Neural cell (in vitro differentiated cells): ENCODE data around the gene FCN1. TPM values are rescaled to one million over a fixed set of nuclear protein-coding genes. Genes with fewer than 3 reads are reported as not detected.

ENCODE experiments used
- H2AFZ ChIP-seq: fragments of 200-600, 300-800 bp; sonication (generic), shearing (Covaris generic); 2 replicates; pipeline ENCODE4 v1.6.0; 2014; ENCODE audit warnings: low read depth, mild to moderate bottlenecking, antibody characterized with exemption, low read length, moderate library complexity
- H3F3A ChIP-seq: fragments of 200-600 bp; shearing (Covaris generic); 2 replicates; pipeline ENCODE4 v1.6.1; 2016; ENCODE audit warnings: mild to moderate bottlenecking, moderate library complexity, mixed read lengths, antibody characterized with exemption, low read length; ENCODE audit not compliant: insufficient read depth, poor library complexity, severe bottlenecking
- H3K27ac ChIP-seq: fragments of 200-600, 300-800 bp; sonication (generic), shearing (Covaris generic); 2 replicates; pipeline ENCODE4 v1.5.1; 2014; ENCODE audit warnings: mild to moderate bottlenecking, low read length, moderate library complexity
- H3K27me3 ChIP-seq: fragments of 300-800, 200-600 bp; sonication (generic), shearing (Covaris generic); 2 replicates; pipeline ENCODE4 v1.6.0; 2014; ENCODE audit warnings: mild to moderate bottlenecking, low read depth, low read length, moderate library complexity; ENCODE audit not compliant: insufficient read depth
- H3K36me3 ChIP-seq: fragments of 300-800, 200-600 bp; sonication (generic), shearing (Covaris generic); 2 replicates; pipeline ENCODE4 v1.5.1; 2014; ENCODE audit warnings: mild to moderate bottlenecking, antibody characterized with exemption, low read length, moderate library complexity; ENCODE audit not compliant: insufficient read depth
- H3K4me2 ChIP-seq: fragments of 300-800, 200-600 bp; sonication (generic), shearing (Covaris generic); 2 replicates; pipeline ENCODE4 v1.6.0; 2014; ENCODE audit warnings: mild to moderate bottlenecking, low read length
- H3K4me3 ChIP-seq: fragments of 300-800, 200-600 bp; sonication (generic), shearing (Covaris generic); 2 replicates; pipeline ENCODE4 v1.5.1; 2014; ENCODE audit warnings: mild to moderate bottlenecking, low read length, moderate library complexity
- H3K79me2 ChIP-seq: fragments of 200-600 bp; shearing (Covaris generic); replicated peaks from 2 replicates; pipeline ENCODE4 v1.6.0; 2014; ENCODE audit warnings: mild to moderate bottlenecking, low read length, moderate library complexity; ENCODE audit not compliant: insufficient read depth
- H3K9ac ChIP-seq: fragments of 300-800, 200-600 bp; sonication (generic), shearing (Covaris generic); 2 replicates; pipeline ENCODE4 v1.6.1; 2016; ENCODE audit warnings: mild to moderate bottlenecking, low read length, mixed read lengths
- H3K9me2 ChIP-seq: fragments of 200-600 bp; shearing (Covaris generic); 2 replicates; pipeline ENCODE4 v1.6.1; 2016; ENCODE audit warnings: mild to moderate bottlenecking, low read length, mixed read lengths; ENCODE audit not compliant: insufficient read depth
- H3K9me3 ChIP-seq: fragments of 200-600, 300-800 bp; sonication (generic), shearing (Covaris generic); 2 replicates; pipeline ENCODE4 v1.6.1; 2016; ENCODE audit warnings: mild to moderate bottlenecking, mixed run types, low read length, moderate library complexity, mixed read lengths
- H4K20me1 ChIP-seq: fragments of 200-600 bp; shearing (Covaris generic); 2 replicates; pipeline ENCODE4 v1.6.1; 2016; ENCODE audit warnings: mild to moderate bottlenecking, mixed run types; ENCODE audit not compliant: insufficient read depth
- EP300 ChIP-seq: fragments of 450-650 bp; conservative IDR thresholded peaks from 2 replicates; pipeline ENCODE4 v1.6.1; 2014; ENCODE audit warnings: antibody characterized with exemption, mild to moderate bottlenecking, moderate library complexity; ENCODE audit not compliant: poor library complexity, severe bottlenecking
- EZH2 ChIP-seq: fragments of 200-600, 300-800 bp; shearing (Covaris generic), sonication (generic); IDR thresholded peaks from 2 replicates; pipeline ENCODE4 v1.6.1; 2014; ENCODE audit warnings: antibody characterized with exemption, low read length, borderline replicate concordance, mild to moderate bottlenecking; ENCODE audit not compliant: insufficient read depth, poor library complexity, severe bottlenecking
- MXI1 ChIP-seq: fragments of 450-650 bp; conservative IDR thresholded peaks from 2 replicates; pipeline ENCODE4 v1.6.1; 2014; ENCODE audit warnings: antibody characterized with exemption, mild to moderate bottlenecking; ENCODE audit not compliant: poor library complexity, severe bottlenecking
- POLR2AphosphoS5 ChIP-seq: IDR thresholded peaks from 2 replicates; pipeline ENCODE4 v1.6.1; 2012
- RAD21 ChIP-seq: fragments of 450-650 bp; conservative IDR thresholded peaks from 2 replicates; pipeline ENCODE4 v1.6.1; 2014; ENCODE audit warnings: antibody characterized with exemption, mild to moderate bottlenecking, moderate library complexity
- SMC3 ChIP-seq: fragments of 450-650 bp; conservative IDR thresholded peaks from 2 replicates; pipeline ENCODE4 v1.6.1; 2014; ENCODE audit warnings: antibody characterized with exemption, mild to moderate bottlenecking, moderate library complexity; ENCODE audit not compliant: poor library complexity
- TAF1 ChIP-seq: IDR thresholded peaks from 2 replicates; pipeline ENCODE4 v1.6.1; 2012; ENCODE audit warnings: low read depth
- polyA plus RNA-seq: library from polyadenylated mRNA; depleted of rRNA; stranded (reverse); fragments of >200 nt; gene quantifications from 2 replicates; pipeline ENCODE4 v1.2.3, GENCODE V29; 2014
- TF ChIP-seq, protein P1 (sequence below): fragments of 450-650 bp; IDR thresholded peaks from 2 replicates; pipeline ENCODE4 v1.5.1; 2014; ENCODE audit warnings: antibody characterized with exemption, mild to moderate bottlenecking, moderate library complexity; ENCODE audit not compliant: poor library complexity, severe bottlenecking
- TF ChIP-seq, protein P2 (sequence below): IDR thresholded peaks from 2 replicates; pipeline ENCODE4 v1.6.1; 2012; ENCODE audit warnings: borderline replicate concordance

The FCN1 gene
- polyA plus RNA-seq, 1 donor from 2014 or later, result not detected

DNA sequence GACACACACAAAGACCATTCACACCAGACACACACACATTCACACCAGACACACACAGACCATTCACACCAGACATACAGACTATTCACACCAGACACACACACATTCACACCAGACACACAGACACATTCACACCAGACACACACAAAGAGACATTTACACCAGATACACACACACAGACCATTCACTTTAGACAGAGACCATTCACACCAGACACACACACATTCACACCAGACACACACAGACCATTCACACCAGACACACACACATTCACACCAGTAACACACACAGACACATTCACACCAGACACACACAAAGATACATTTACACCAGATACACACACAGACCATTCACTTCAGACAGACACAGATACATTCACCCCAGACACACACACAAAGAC lies 29.0 kb upstream of the FCN1 start:
- H3K9me3 ChIP-seq, result no peaks in the 10 kb centered on the region
- TF ChIP-seq RAD21 (no peak), EZH2 (no peak), POLR2AphosphoS5 (no peak), EP300 (no peak), TAF1 (no peak), MXI1 (no peak), SMC3 (no peak)
- TF ChIP-seq, protein P1, sequence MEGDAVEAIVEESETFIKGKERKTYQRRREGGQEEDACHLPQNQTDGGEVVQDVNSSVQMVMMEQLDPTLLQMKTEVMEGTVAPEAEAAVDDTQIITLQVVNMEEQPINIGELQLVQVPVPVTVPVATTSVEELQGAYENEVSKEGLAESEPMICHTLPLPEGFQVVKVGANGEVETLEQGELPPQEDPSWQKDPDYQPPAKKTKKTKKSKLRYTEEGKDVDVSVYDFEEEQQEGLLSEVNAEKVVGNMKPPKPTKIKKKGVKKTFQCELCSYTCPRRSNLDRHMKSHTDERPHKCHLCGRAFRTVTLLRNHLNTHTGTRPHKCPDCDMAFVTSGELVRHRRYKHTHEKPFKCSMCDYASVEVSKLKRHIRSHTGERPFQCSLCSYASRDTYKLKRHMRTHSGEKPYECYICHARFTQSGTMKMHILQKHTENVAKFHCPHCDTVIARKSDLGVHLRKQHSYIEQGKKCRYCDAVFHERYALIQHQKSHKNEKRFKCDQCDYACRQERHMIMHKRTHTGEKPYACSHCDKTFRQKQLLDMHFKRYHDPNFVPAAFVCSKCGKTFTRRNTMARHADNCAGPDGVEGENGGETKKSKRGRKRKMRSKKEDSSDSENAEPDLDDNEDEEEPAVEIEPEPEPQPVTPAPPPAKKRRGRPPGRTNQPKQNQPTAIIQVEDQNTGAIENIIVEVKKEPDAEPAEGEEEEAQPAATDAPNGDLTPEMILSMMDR, result no peak
- TF ChIP-seq, protein P2, sequence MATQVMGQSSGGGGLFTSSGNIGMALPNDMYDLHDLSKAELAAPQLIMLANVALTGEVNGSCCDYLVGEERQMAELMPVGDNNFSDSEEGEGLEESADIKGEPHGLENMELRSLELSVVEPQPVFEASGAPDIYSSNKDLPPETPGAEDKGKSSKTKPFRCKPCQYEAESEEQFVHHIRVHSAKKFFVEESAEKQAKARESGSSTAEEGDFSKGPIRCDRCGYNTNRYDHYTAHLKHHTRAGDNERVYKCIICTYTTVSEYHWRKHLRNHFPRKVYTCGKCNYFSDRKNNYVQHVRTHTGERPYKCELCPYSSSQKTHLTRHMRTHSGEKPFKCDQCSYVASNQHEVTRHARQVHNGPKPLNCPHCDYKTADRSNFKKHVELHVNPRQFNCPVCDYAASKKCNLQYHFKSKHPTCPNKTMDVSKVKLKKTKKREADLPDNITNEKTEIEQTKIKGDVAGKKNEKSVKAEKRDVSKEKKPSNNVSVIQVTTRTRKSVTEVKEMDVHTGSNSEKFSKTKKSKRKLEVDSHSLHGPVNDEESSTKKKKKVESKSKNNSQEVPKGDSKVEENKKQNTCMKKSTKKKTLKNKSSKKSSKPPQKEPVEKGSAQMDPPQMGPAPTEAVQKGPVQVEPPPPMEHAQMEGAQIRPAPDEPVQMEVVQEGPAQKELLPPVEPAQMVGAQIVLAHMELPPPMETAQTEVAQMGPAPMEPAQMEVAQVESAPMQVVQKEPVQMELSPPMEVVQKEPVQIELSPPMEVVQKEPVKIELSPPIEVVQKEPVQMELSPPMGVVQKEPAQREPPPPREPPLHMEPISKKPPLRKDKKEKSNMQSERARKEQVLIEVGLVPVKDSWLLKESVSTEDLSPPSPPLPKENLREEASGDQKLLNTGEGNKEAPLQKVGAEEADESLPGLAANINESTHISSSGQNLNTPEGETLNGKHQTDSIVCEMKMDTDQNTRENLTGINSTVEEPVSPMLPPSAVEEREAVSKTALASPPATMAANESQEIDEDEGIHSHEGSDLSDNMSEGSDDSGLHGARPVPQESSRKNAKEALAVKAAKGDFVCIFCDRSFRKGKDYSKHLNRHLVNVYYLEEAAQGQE, result no peak
- no peaks in the 10 kb centered on the region for H3K9me2 ChIP-seq
- no peak overlapping the region for H3K9ac ChIP-seq
- no peaks in the 10 kb centered on the region for H3K27me3 ChIP-seq
- no peaks in the 10 kb centered on the region for H3K79me2 ChIP-seq
- no peak overlapping the region for H3K4me2 ChIP-seq
- H3K36me3 ChIP-seq, result no peaks in the 10 kb centered on the region
- no peaks in the 10 kb centered on the region for H3F3A ChIP-seq
- no peak overlapping the region for H3K4me3 ChIP-seq
- H4K20me1 ChIP-seq, result no peaks in the 10 kb centered on the region
- no peak overlapping the region for H3K27ac ChIP-seq
- H2AFZ ChIP-seq, result no peak overlapping the region

DNA sequence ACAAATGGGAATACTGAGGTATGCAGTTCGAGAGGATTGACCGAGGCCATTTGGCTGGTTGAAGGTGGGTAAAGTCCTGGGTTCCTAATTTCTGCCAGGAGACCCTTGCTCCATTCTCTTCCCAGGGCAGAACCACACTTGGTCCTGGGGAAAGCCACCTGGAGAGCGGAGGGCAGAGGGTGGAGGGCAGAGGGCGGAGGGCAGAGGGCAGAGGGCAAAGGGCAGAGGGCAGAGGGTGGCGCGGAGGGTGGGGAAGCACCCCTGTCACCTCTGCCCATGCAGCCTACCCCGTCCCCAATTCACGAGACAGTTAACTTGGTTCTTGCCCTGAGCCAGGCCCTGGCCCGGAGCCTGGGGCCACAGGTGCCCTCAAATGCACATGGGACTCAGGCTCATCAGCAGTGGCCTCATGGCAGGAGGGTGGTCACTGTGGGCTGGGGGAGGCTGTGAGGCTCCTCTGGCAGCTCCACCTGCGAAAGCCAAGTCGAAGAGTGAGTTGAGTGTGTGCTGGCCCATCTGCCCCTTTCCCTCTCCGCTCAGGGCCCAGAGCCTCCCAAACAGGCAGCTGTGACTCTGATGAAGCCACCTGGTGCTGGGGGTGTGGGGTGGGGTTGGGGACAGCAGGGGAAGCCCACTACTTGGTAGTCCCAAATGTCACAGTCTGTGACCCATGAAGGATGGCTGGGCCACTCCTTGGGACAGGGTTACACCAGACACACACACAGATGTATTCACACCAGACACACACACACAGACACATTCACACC lies 28.0 kb upstream of the FCN1 start:
- Histone ChIP-seq H3K4me3 (no peak overlapping the region), H3K79me2 (no peaks in the 10 kb centered on the region), H3K27ac (no peak overlapping the region), H3K4me2 (no peak overlapping the region), H2AFZ (no peak overlapping the region), H3F3A (no peaks in the 10 kb centered on the region), H3K9ac (no peak overlapping the region), H3K27me3 (no peaks in the 10 kb centered on the region), H3K9me2 (no peaks in the 10 kb centered on the region), H4K20me1 (no peaks in the 10 kb centered on the region), H3K36me3 (no peaks in the 10 kb centered on the region), H3K9me3 (no peaks in the 10 kb centered on the region)
- TF ChIP-seq MXI1 (no peak), SMC3 (no peak), POLR2AphosphoS5 (no peak), EZH2 (no peak), TAF1 (no peak), RAD21 (no peak)
- TF ChIP-seq, protein P2, result no peak
- TF ChIP-seq, protein P1, result no peak
